EL (cell line): ENCODE results near the gene LRMDA.

Experiments used
- DNase-seq: peaks from one replicate; pipeline ENCODE4 v3.0.0-alpha.2; 2016

The LRMDA gene

GRCh38 chr10:75477680-75478079 is 46.3 kb downstream of the LRMDA start:
- no peak for DNase-seq

- DNase-seq: no peak
Observed at GRCh38 chr10:75480374-75480773, 49.0 kb downstream of the LRMDA start.

GRCh38 chr10:75483188-75483587 is 51.8 kb downstream of the LRMDA start:
- no peak for DNase-seq

- no peak for DNase-seq
Observed at GRCh38 chr10:75484717-75485116, 53.3 kb downstream of the LRMDA start.

- no peak for DNase-seq
Observed at GRCh38 chr10:75486591-75486990, 55.2 kb downstream of the LRMDA start.

GRCh38 chr10:75487087-75487754 is 55.8 kb downstream of the LRMDA start:
- DNase-seq: no peak

GRCh38 chr10:75487755-75488125 is 56.3 kb downstream of the LRMDA start:
- no peak for DNase-seq

GRCh38 chr10:75492173-75492925 is 60.9 kb downstream of the LRMDA start:
- DNase-seq: no peak

GRCh38 chr10:75493464-75493863 is 62.0 kb downstream of the LRMDA start:
- DNase-seq: no peak

- no peak for DNase-seq
Observed at GRCh38 chr10:75495434-75496190, 64.2 kb downstream of the LRMDA start.

GRCh38 chr10:75496191-75496567 is 64.8 kb downstream of the LRMDA start:
- DNase-seq: no peak

- peak; percentile 4 for DNase-seq
Observed at GRCh38 chr10:75497997-75498883, 66.8 kb downstream of the LRMDA start.

GRCh38 chr10:75498884-75499350 is 67.5 kb downstream of the LRMDA start:
- no peak for DNase-seq

- no peak for DNase-seq
Observed at GRCh38 chr10:75499556-75500160, 68.2 kb downstream of the LRMDA start.

- DNase-seq: no peak
Observed at GRCh38 chr10:75502389-75502788, 71.0 kb downstream of the LRMDA start.

GRCh38 chr10:75502838-75503237 is 71.4 kb downstream of the LRMDA start:
- DNase-seq: no peak

- DNase-seq: no peak
Observed at GRCh38 chr10:75505293-75505692, 73.9 kb downstream of the LRMDA start.

GRCh38 chr10:75505840-75506506 is 74.5 kb downstream of the LRMDA start:
- no peak for DNase-seq

GRCh38 chr10:75506930-75507329 is 75.5 kb downstream of the LRMDA start:
- DNase-seq: no peak

GRCh38 chr10:75507469-75507868 is 76.0 kb downstream of the LRMDA start:
- DNase-seq: no peak

GRCh38 chr10:75508239-75508813 is 76.9 kb downstream of the LRMDA start:
- DNase-seq: peak; percentile 18
